ENCODE data around the gene ZNF287.

Gene ZNF287

GRCh38 chr17:16507918-16508533 is 61.0 kb downstream of the ZNF287 start:
- no peak for DNase-seq (ENCODE audit: low spot score)
- no peak overlapping the region for H3K27ac ChIP-seq
- ChIA-PET POLR2A (ENCODE audit: low non-redundant PET) (no interaction called here), CTCF (interaction anchor here (0.5 to 0.6 kb wide), 4 partner anchors 8 to 347 kb away, joined by 3 to 9 read pairs (median 3); no protein-coding TSS in a partner anchor)
- TF ChIP-seq, protein P1, sequence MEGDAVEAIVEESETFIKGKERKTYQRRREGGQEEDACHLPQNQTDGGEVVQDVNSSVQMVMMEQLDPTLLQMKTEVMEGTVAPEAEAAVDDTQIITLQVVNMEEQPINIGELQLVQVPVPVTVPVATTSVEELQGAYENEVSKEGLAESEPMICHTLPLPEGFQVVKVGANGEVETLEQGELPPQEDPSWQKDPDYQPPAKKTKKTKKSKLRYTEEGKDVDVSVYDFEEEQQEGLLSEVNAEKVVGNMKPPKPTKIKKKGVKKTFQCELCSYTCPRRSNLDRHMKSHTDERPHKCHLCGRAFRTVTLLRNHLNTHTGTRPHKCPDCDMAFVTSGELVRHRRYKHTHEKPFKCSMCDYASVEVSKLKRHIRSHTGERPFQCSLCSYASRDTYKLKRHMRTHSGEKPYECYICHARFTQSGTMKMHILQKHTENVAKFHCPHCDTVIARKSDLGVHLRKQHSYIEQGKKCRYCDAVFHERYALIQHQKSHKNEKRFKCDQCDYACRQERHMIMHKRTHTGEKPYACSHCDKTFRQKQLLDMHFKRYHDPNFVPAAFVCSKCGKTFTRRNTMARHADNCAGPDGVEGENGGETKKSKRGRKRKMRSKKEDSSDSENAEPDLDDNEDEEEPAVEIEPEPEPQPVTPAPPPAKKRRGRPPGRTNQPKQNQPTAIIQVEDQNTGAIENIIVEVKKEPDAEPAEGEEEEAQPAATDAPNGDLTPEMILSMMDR (conservative IDR thresholded peaks at IDR 0.05; ENCODE audit: low read depth) = no peak

DNA sequence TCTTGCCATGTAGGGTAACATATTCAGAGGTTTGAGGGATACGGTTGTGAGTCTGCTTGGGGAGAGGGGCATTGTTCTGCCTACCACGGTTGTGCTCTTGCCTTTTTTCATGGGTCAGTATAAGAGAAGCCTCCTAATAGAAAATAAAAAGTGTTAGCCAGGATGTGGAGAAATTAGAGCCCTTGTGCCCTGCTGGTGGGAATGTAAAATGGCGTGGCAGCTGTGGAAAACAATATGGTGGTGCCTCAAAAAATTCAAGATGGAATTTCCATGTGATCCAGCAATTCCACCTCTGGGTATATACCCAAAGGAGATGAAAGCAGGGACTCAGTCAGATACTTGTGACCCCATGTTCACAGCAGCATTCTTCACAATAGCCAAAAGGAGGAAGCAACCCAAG is 62.8 kb downstream of the ZNF287 start:
- TF ChIP-seq, protein P1 (conservative IDR thresholded peaks at IDR 0.05; ENCODE audit: low read depth) = no peak
- no peak overlapping the region for H3K27ac ChIP-seq
- no peak for DNase-seq (ENCODE audit: low spot score)
- CTCF ChIA-PET = no interaction called here
- POLR2A ChIA-PET (ENCODE audit: low non-redundant PET) = no interaction called here

GRCh38 chr17:16504984-16505383 is 64.0 kb downstream of the ZNF287 start:
- ChIA-PET CTCF (no interaction called here), POLR2A (ENCODE audit: low non-redundant PET) (no interaction called here)
- DNase-seq (ENCODE audit: low spot score) = no peak
- H3K27ac ChIP-seq = no peak overlapping the region
- TF ChIP-seq, protein P1 (conservative IDR thresholded peaks at IDR 0.05; ENCODE audit: low read depth) = no peak

Measured in RWPE1 (cell line).